IMR-90 (cell line): ENCODE data around the gene RASD2.

ENCODE experiments used
- CEBPB ChIP-seq: IDR thresholded peaks from 2 replicates; pipeline ENCODE4 v1.6.1; 2012; ENCODE audit warnings: low read depth, low read length, improper control_type of control experiment
- CTCF ChIP-seq: conservative IDR thresholded peaks from 2 replicates; pipeline ENCODE4 v1.5.1; 2012; ENCODE audit warnings: mild to moderate bottlenecking, low read depth, low read length, improper control_type of control experiment
- MAFK ChIP-seq: IDR thresholded peaks from 2 replicates; pipeline ENCODE4 v1.6.1; 2012; ENCODE audit warnings: low read depth, low read length, improper control_type of control experiment
- MXI1 ChIP-seq: IDR thresholded peaks from 2 replicates; pipeline ENCODE4 v1.6.1; 2012; ENCODE audit warnings: low read depth, mild to moderate bottlenecking, low read length, moderate library complexity, borderline replicate concordance
- POLR2A ChIP-seq: IDR thresholded peaks from 2 replicates; pipeline ENCODE4 v1.6.1; 2012; ENCODE audit warnings: mild to moderate bottlenecking, low read depth, low read length
- RFX5 ChIP-seq: IDR thresholded peaks from 2 replicates; pipeline ENCODE4 v1.8.0; 2012; ENCODE audit warnings: low read depth, mild to moderate bottlenecking, low read length, moderate library complexity
- USF2 ChIP-seq: fragments of 150-350 bp; IDR thresholded peaks from 2 replicates; pipeline ENCODE4 v1.6.1; 2017; ENCODE audit warnings: mild to moderate bottlenecking, antibody characterized with exemption, low read length, low read depth

- TF ChIP-seq POLR2A (no peak), RFX5 (no peak), MAFK (no peak), CEBPB (no peak), CTCF (no peak), USF2 (no peak), MXI1 (no peak)
Observed at GRCh38 chr22:35560366-35560765, 19.7 kb downstream of the RASD2 start.
